HG02943 (cell line): ENCODE data around the gene RPS6KA4.
"Not testable (repeated sequence)": the region's sequence is repeated elsewhere in the genome, so short reads cannot be mapped to it uniquely, and the experiment has no call there.

Source experiments
- ATAC-seq: cut with Tn5 transposase; IDR thresholded peaks from one replicate; pipeline ENCODE4 v1.9.1; 2021; ENCODE audit warnings: mild to moderate bottlenecking, low read depth, moderate library complexity; ENCODE audit not compliant: unreplicated experiment

RPS6KA4 gene

DNA sequence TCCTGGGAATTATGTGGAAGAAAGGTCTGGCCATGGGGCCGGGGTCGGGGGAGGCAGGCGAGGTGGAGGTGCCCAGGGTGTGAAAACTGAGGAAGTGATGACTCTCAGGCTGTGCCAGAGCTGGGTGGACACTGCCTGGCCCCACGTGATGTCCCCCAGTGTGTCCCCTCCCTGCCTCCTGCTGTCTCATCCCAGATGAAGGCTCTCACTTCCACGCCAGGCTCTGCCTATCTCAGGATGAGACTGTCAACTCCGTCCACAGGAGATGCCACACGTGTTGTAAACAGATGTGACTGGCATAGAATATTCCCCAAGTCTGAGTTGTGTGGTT is 51.4 kb downstream of the RPS6KA4 start:
- ATAC-seq = no peak

DNA sequence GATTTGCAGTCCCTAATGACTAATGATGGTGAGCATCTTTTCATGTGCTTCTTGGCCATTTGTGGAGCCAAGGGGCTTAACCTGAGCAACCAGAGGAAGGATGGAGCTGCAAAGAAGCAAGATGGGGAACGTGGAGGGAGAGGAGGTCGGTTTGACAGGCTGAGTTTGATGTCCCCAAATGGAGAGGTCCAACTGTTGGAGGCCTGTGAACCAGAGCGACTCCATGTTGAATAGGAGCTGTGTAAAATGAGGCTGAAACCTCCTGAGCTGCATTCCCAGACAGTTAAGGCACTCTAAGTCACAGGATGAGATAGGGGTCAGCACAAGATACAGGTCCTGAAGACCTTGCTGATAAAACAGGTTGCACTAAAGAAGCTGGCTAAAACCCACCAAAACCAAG is 54.5 kb downstream of the RPS6KA4 start:
- no peak for ATAC-seq

DNA sequence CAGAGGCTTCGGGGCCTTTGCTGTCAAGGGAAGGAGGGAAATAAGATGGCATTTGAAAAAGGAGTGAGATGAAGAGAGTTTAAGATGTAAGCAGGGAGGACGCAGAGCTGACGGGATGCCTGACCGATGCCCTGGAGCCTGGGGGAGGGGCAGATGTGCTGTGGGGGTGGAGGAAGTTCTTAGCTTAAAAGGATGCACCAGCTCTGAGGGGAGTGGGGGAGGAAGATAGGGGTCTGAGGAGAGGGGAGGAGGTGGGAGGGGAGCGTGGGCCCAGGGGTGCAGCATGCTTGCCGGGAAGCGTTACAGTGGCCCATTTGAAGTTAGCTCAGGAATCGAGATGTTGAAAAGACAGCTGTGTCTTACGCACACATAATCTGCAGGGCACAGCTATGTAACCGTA is 56.3 kb downstream of the RPS6KA4 start:
- no peak for ATAC-seq

DNA sequence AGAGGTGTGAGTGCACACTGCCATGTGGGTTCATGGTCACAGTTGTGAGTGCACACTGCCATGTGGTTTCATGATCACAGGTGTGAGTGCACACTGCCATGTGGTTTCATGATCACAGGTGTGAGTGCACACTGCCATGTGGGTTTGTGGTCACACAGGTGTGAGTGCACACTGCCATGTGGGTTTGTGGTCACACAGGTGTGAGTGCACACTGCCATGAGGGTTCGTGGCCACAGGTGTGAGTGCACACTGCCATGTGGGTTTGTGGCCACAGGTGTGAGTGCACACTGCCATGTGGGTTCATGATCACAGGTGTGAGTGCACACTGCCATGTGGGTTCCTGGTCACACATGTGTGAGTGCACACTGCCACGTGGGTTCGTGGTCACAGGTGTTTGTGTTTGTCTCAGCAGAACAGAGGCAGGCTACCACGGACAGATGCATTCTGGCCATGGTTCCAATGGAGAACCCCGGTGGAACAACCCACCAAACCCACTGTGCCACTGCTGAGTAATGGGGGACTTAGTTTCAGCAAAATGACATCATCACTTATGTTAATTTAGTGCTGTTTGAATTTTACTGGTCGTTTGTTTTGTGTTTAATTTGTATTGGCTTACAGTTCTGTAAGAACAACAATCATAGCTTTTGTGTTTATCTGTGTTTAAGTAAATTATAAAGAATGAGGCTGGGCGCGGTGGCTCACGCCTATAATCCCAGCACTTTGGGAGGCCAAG is 57.2 kb downstream of the RPS6KA4 start:
- no peak for ATAC-seq

DNA sequence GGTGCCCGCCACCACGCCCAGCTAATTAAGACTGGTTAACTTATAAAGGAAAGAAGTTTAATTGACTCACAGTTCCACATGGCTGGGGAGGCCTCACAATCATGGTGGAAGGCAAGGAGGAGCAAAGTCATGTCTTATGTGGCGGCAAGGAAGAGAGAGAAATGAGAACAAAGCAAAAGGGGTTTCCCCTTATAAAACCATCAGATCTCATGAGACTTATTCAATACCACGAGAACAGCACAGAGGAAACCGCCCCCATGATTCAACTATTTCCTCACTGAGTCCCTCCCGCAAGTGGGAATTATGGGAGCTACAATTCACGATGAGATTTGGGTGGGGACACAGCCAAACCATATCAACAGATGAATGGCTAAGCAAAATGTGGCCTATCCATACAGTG is 59.3 kb downstream of the RPS6KA4 start:
- ATAC-seq = not testable (repeated sequence)

DNA sequence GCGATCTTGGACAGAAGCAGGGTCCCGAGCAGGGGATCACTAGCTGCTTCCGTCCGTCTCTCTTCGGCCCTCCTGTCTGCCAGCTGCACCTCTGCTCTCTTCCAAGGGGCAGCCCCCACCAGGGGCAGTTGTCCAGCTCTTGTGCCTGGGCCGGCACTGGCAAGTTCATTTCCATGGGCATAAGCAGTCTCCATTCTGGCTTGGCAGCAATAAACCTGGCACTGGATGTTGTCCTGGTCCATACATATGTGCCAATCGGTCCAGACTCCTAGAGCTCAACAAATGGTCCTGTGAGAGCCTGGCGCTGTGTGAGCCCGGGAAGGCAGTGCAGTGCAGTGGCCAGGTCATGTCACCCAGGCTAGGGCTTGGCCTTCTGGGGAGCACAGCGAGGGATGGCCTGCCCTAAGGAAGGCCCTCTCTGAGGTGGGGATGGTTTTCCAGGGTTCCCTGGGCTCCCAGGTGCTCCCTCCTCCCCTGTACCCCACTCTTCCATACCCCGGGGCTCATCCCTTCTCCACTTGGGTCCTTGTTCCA is 60.4 kb downstream of the RPS6KA4 start:
- no peak for ATAC-seq

DNA sequence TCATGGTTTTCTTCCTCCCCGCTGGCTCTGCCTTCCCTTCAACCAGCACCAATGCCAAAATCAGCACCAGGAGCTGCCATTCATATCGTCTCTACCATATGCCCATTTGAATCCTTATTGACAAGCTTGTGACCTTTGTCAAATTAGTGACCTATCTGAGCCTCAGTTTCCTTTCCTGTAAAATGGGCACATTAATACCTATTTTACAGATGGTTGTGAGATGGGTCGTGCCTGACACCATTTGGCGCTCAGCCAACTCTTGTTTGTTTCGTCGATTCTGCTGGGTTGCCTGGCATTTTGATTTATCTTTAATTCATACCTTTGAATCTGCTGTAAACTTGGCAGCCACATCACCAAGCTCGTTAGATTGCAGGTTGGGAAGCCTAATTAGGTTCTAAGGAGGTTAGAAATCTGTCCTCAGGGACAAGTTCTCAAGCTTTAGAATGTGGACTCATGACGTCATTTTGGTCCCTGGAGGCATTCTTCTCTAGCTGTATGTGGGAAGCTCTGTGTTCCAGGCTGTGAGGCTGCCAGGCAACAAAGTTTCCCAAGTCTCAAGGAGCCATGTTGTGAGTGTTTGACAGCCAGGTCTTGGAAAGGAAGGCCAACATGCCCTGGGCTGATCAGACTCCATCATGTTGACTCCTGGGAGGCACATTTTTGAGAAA is 61.0 kb downstream of the RPS6KA4 start:
- no peak for ATAC-seq
